GM19468 (cell line): ENCODE results near the gene INSYN2A.

ENCODE experiments used
- ATAC-seq: cut with Tn5 transposase; IDR thresholded peaks from one replicate; pipeline ENCODE4 v1.9.1; 2021; ENCODE audit warnings: mild to moderate bottlenecking, moderate library complexity, moderate number of reproducible peaks; ENCODE audit not compliant: unreplicated experiment; ENCODE audit errors: extremely low read depth

Gene INSYN2A

GRCh38 chr10:127196282-127197153 lies at the start of gene INSYN2A:
TSS of gene INSYN2A (minus strand) at chr10:127196591. CDS start at chr10:127176395, 20,196 bp downstream.
- no peak for ATAC-seq

- no peak for ATAC-seq
Measured at GRCh38 chr10:127245456-127245855, 49.1 kb upstream of the INSYN2A start.

GRCh38 chr10:127243490-127244272 lies 47.3 kb upstream of the INSYN2A start:
- ATAC-seq, result no peak

GRCh38 chr10:127242914-127243313 lies 46.5 kb upstream of the INSYN2A start:
- no peak for ATAC-seq

GRCh38 chr10:127236266-127236665 lies 39.9 kb upstream of the INSYN2A start:
- ATAC-seq, result no peak

GRCh38 chr10:127234306-127234800 lies 38.0 kb upstream of the INSYN2A start:
- no peak for ATAC-seq

- no peak for ATAC-seq
Measured at GRCh38 chr10:127228195-127228787, 31.9 kb upstream of the INSYN2A start.

- no peak for ATAC-seq
Measured at GRCh38 chr10:127227663-127228062, 31.3 kb upstream of the INSYN2A start.

- ATAC-seq, result no peak
Measured at GRCh38 chr10:127227027-127227426, 30.6 kb upstream of the INSYN2A start.

GRCh38 chr10:127221281-127221680 lies 24.9 kb upstream of the INSYN2A start:
- no peak for ATAC-seq

- ATAC-seq, result no peak
Measured at GRCh38 chr10:127218658-127219057, 22.3 kb upstream of the INSYN2A start.

GRCh38 chr10:127216786-127217185 lies 20.4 kb upstream of the INSYN2A start:
- ATAC-seq, result no peak

- ATAC-seq, result no peak
Measured at GRCh38 chr10:127216274-127216673, 19.9 kb upstream of the INSYN2A start.

- no peak for ATAC-seq
Measured at GRCh38 chr10:127215866-127216265, 19.5 kb upstream of the INSYN2A start.

GRCh38 chr10:127210936-127211466 lies 14.6 kb upstream of the INSYN2A start:
- no peak for ATAC-seq

GRCh38 chr10:127207081-127207480 lies 10.7 kb upstream of the INSYN2A start:
- ATAC-seq, result no peak

GRCh38 chr10:127203067-127203466 lies 6.7 kb upstream of the INSYN2A start:
- no peak for ATAC-seq

- no peak for ATAC-seq
Measured at GRCh38 chr10:127200646-127201045, 4.3 kb upstream of the INSYN2A start.

- no peak for ATAC-seq
Measured at GRCh38 chr10:127198721-127199120, 2.3 kb upstream of the INSYN2A start.

GRCh38 chr10:127198307-127198706 lies 1.9 kb upstream of the INSYN2A start:
- no peak for ATAC-seq

- no peak for ATAC-seq
Measured at GRCh38 chr10:127197154-127197432, 702 bp upstream of the INSYN2A start.
